ENCODE measurements around the gene CNTN1.

DNA sequence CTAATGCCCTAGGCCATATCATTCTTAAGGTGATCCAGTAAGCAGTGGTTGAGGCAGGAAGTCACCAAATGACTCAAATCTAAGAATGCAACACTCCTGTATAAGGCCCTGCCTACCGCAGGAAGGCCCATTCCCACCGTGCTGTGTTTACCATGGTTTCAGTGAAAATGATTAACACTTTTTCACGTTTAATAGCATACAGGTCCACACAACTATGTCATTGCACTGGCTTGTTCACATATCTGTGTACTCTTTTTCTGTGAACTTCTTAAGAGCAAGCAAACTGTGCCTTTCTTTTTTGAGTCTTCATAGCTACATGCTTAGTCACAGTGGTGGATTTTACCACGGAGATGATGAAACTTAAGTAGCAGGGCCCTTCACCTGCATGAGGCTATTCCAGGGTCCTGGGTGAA, 214.9 kb downstream of the CNTN1 start:
- TF ChIP-seq POLR2A (IDR thresholded peaks at IDR 0.05; ENCODE audit: low read length) (no peak), GATA1 (IDR thresholded peaks at IDR 0.05; ENCODE audit: low read depth, low read length) (no peak)
